Esophagus squamous epithelium (tissue), 4 donors: ENCODE data around the gene RPA3.

Experiments
- POLR2A ChIP-seq, 4 donors: fragments of 450-650 bp; IDR thresholded peaks; one replicate each; pipeline ENCODE4 v1.6.1; 2017; ENCODE audit warnings: antibody characterized with exemption in 4 of 4, mild to moderate bottlenecking in 4 of 4, moderate library complexity in 3 of 4
- TF ChIP-seq, protein P1 (sequence below), 6 experiments: fragments of 450-650 bp in 4 of 6; fragments of 200-600 bp in 2 of 6; sonication (generic) in 2 of 6; IDR thresholded peaks; one replicate each; pipeline ENCODE4 v1.5.1; 2016 to 2019; ENCODE audit warnings: antibody characterized with exemption in 6 of 6, mild to moderate bottlenecking in 4 of 6, moderate library complexity in 4 of 6

DNA sequence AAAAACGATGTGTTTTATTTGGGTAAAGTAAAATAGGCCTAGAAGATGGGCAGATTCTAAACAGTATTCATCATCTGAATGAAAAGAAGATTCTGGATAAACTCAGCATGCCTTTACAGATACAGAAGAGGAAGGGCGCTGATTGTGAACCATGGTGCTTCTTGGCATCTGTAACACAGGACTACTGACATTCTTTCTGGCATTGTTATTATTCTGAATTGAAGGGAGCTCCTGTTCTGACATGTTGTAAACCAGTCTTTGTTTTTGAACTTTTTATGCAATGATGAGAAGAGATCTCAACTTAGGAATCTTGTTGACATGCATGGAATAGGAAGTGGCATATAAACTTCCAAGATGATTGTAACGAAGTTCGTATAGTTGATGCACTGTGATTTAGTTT is 13.5 kb downstream of the RPA3 start:
- TF ChIP-seq, protein P1, sequence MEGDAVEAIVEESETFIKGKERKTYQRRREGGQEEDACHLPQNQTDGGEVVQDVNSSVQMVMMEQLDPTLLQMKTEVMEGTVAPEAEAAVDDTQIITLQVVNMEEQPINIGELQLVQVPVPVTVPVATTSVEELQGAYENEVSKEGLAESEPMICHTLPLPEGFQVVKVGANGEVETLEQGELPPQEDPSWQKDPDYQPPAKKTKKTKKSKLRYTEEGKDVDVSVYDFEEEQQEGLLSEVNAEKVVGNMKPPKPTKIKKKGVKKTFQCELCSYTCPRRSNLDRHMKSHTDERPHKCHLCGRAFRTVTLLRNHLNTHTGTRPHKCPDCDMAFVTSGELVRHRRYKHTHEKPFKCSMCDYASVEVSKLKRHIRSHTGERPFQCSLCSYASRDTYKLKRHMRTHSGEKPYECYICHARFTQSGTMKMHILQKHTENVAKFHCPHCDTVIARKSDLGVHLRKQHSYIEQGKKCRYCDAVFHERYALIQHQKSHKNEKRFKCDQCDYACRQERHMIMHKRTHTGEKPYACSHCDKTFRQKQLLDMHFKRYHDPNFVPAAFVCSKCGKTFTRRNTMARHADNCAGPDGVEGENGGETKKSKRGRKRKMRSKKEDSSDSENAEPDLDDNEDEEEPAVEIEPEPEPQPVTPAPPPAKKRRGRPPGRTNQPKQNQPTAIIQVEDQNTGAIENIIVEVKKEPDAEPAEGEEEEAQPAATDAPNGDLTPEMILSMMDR (IDR thresholded peaks at IDR 0.05) = no peak
- no peak for TF ChIP-seq POLR2A (IDR thresholded peaks at IDR 0.05)
